ENCODE data around the gene XNDC1N. TPM values are rescaled to one million over a fixed set of nuclear protein-coding genes. Genes with fewer than 3 reads are reported as not detected.
A peak's percentile ranks its signal among the peaks of the same experiment; 100 is the strongest.

Gene XNDC1N
- total RNA-seq = 10 to 100 TPM; 10.8 to 12.4 TPM

- H3K4me3 Mint-ChIP-seq = peak within 1 kb of the TSS; percentile 93
- H3K36me3 Mint-ChIP-seq = peaks cover 34% of the 10 kb centered on the region
- peak within 1 kb of the TSS; percentile 99 for H3K27ac Mint-ChIP-seq
- H3K4me1 Mint-ChIP-seq = peaks cover 29% of the 10 kb centered on the region
- H3K9me3 Mint-ChIP-seq = no peaks in the 10 kb centered on the region
- H3K27me3 Mint-ChIP-seq = no peaks in the 10 kb centered on the region
- peak; percentile 75 for DNase-seq
Observed at GRCh38 chr11:71927820-71928736, at the start of gene XNDC1N. Gene XNDC1N (minus strand): TSS chr11:71928594. CDS start chr11:71923353, 5,241 bp downstream.

- H3K4me3 Mint-ChIP-seq = no peak overlapping the region
- H3K27ac Mint-ChIP-seq = no peak overlapping the region
Observed at GRCh38 chr11:71977743-71978418, 49.5 kb upstream of the XNDC1N start.

GRCh38 chr11:71977090-71977489 is 48.7 kb upstream of the XNDC1N start:
- Mint-ChIP-seq H3K4me1 (peaks cover 6% of the 10 kb centered on the region), H3K27me3 (no peaks in the 10 kb centered on the region), H3K4me3 (no peak overlapping the region), H3K9me3 (no peaks in the 10 kb centered on the region), H3K27ac (no peak overlapping the region), H3K36me3 (peaks cover 9% of the 10 kb centered on the region)
- no peak for DNase-seq

More at GRCh38 chr11:71977743-71978418, 49.5 kb upstream of the XNDC1N start:
- Mint-ChIP-seq H3K27me3 (no peaks in the 10 kb centered on the region), H3K4me1 (peaks cover 6% of the 10 kb centered on the region), H3K36me3 (peaks cover 13% of the 10 kb centered on the region), H3K9me3 (no peaks in the 10 kb centered on the region)
- peak; percentile 21 for DNase-seq

GRCh38 chr11:71976551-71976950 is 48.2 kb upstream of the XNDC1N start:
- H3K9me3 Mint-ChIP-seq = no peaks in the 10 kb centered on the region

GRCh38 chr11:71971680-71972079 is 43.3 kb upstream of the XNDC1N start:
- H3K27me3 Mint-ChIP-seq = no peaks in the 10 kb centered on the region
- H3K4me1 Mint-ChIP-seq = peaks cover 9% of the 10 kb centered on the region
- H3K9me3 Mint-ChIP-seq = no peaks in the 10 kb centered on the region
- DNase-seq = no peak
- H3K27ac Mint-ChIP-seq = no peak overlapping the region
- no peak overlapping the region for H3K4me3 Mint-ChIP-seq
- peaks cover 15% of the 10 kb centered on the region for H3K36me3 Mint-ChIP-seq

More at GRCh38 chr11:71976551-71976950, 48.2 kb upstream of the XNDC1N start:
- Mint-ChIP-seq H3K36me3 (peaks cover 9% of the 10 kb centered on the region), H3K4me3 (no peak overlapping the region), H3K27ac (no peak overlapping the region), H3K27me3 (no peaks in the 10 kb centered on the region), H3K4me1 (peaks cover 6% of the 10 kb centered on the region)
- DNase-seq = no peak

GRCh38 chr11:71964641-71965040 is 36.2 kb upstream of the XNDC1N start:
- Mint-ChIP-seq H3K36me3 (peaks cover 34% of the 10 kb centered on the region), H3K4me3 (no peak overlapping the region)

GRCh38 chr11:71963468-71963867 is 35.1 kb upstream of the XNDC1N start:
- Mint-ChIP-seq H3K36me3 (peaks cover 35% of the 10 kb centered on the region), H3K4me1 (peaks cover 19% of the 10 kb centered on the region), H3K27ac (no peak overlapping the region), H3K9me3 (no peaks in the 10 kb centered on the region), H3K27me3 (no peaks in the 10 kb centered on the region), H3K4me3 (no peak overlapping the region)
- no peak for DNase-seq

More at GRCh38 chr11:71964641-71965040, 36.2 kb upstream of the XNDC1N start:
- Mint-ChIP-seq H3K27me3 (no peaks in the 10 kb centered on the region), H3K4me1 (peaks cover 20% of the 10 kb centered on the region), H3K9me3 (no peaks in the 10 kb centered on the region), H3K27ac (no peak overlapping the region)
- DNase-seq = no peak

GRCh38 chr11:71962428-71963038 is 34.1 kb upstream of the XNDC1N start:
- Mint-ChIP-seq H3K27me3 (no peaks in the 10 kb centered on the region), H3K4me3 (peak overlapping the region; percentile 10), H3K4me1 (peaks cover 22% of the 10 kb centered on the region), H3K27ac (peak overlapping the region; percentile 77), H3K9me3 (no peaks in the 10 kb centered on the region), H3K36me3 (peaks cover 34% of the 10 kb centered on the region)
- DNase-seq = no peak

- H3K27ac Mint-ChIP-seq = no peak overlapping the region
- peaks cover 15% of the 10 kb centered on the region for H3K36me3 Mint-ChIP-seq
- peaks cover 16% of the 10 kb centered on the region for H3K4me1 Mint-ChIP-seq
- H3K9me3 Mint-ChIP-seq = no peaks in the 10 kb centered on the region
- no peaks in the 10 kb centered on the region for H3K27me3 Mint-ChIP-seq
- no peak overlapping the region for H3K4me3 Mint-ChIP-seq
- no peak for DNase-seq
Observed at GRCh38 chr11:71955898-71956456, 27.6 kb upstream of the XNDC1N start.

- no peak overlapping the region for H3K4me3 Mint-ChIP-seq
- no peak overlapping the region for H3K27ac Mint-ChIP-seq
- H3K4me1 Mint-ChIP-seq = peaks cover 21% of the 10 kb centered on the region
- H3K36me3 Mint-ChIP-seq = peaks cover 1% of the 10 kb centered on the region
- H3K27me3 Mint-ChIP-seq = no peaks in the 10 kb centered on the region
- no peaks in the 10 kb centered on the region for H3K9me3 Mint-ChIP-seq
- DNase-seq = no peak
Observed at GRCh38 chr11:71951741-71952310, 23.4 kb upstream of the XNDC1N start.

- Mint-ChIP-seq H3K36me3 (peaks cover 3% of the 10 kb centered on the region), H3K4me1 (peaks cover 16% of the 10 kb centered on the region), H3K27ac (no peak overlapping the region), H3K27me3 (no peaks in the 10 kb centered on the region), H3K4me3 (no peak overlapping the region), H3K9me3 (no peaks in the 10 kb centered on the region)
- DNase-seq = no peak
Observed at GRCh38 chr11:71949034-71949433, 20.6 kb upstream of the XNDC1N start.

GRCh38 chr11:71948314-71949027 is 20.1 kb upstream of the XNDC1N start:
- H3K27ac Mint-ChIP-seq = peak overlapping the region; percentile 10
- H3K4me3 Mint-ChIP-seq = no peak overlapping the region
- no peaks in the 10 kb centered on the region for H3K27me3 Mint-ChIP-seq
- H3K36me3 Mint-ChIP-seq = peaks cover 3% of the 10 kb centered on the region
- H3K9me3 Mint-ChIP-seq = no peaks in the 10 kb centered on the region
- DNase-seq = no peak
- H3K4me1 Mint-ChIP-seq = peaks cover 21% of the 10 kb centered on the region

- Mint-ChIP-seq H3K27ac (peak overlapping the region; percentile 73), H3K36me3 (peaks cover 3% of the 10 kb centered on the region), H3K4me3 (no peak overlapping the region), H3K9me3 (no peaks in the 10 kb centered on the region), H3K4me1 (peaks cover 20% of the 10 kb centered on the region), H3K27me3 (no peaks in the 10 kb centered on the region)
- DNase-seq = no peak
Observed at GRCh38 chr11:71947498-71947897, 19.1 kb upstream of the XNDC1N start.

GRCh38 chr11:71946144-71946571 is 17.8 kb upstream of the XNDC1N start:
- no peak for DNase-seq
- no peak overlapping the region for H3K27ac Mint-ChIP-seq
- no peaks in the 10 kb centered on the region for H3K9me3 Mint-ChIP-seq
- H3K27me3 Mint-ChIP-seq = no peaks in the 10 kb centered on the region
- peaks cover 3% of the 10 kb centered on the region for H3K36me3 Mint-ChIP-seq
- no peak overlapping the region for H3K4me3 Mint-ChIP-seq
- H3K4me1 Mint-ChIP-seq = peaks cover 20% of the 10 kb centered on the region

Measured in activated naive CD8-positive, alpha-beta T cell treated with anti-CD3 and anti-CD28 coated beads for 36 hours (primary cell).